PC-3 (cell line): ENCODE data around the gene BCCIP.

ENCODE experiments used
- CTCF ChIP-seq: fragments of 300-600 bp; sonication (generic); conservative IDR thresholded peaks from 2 replicates; pipeline ENCODE4 v1.5.1; 2017; ENCODE audit warnings: antibody characterized with exemption, low read depth, mild to moderate bottlenecking, low read length
- EZH2 ChIP-seq: fragments of 300-600 bp; sonication (generic); IDR thresholded peaks from one replicate; pipeline ENCODE4 v1.6.1; 2017; ENCODE audit warnings: antibody characterized with exemption, mild to moderate bottlenecking, low read length; ENCODE audit not compliant: unreplicated experiment
- EZH2phosphoT487 ChIP-seq: fragments of 300-600 bp; sonication (generic); IDR thresholded peaks from 2 replicates; pipeline ENCODE4 v1.6.1; 2018; ENCODE audit warnings: mild to moderate bottlenecking, antibody characterized with exemption, low read length, borderline replicate concordance

- no peak for TF ChIP-seq CTCF
- no peak for TF ChIP-seq EZH2
- no peak for TF ChIP-seq EZH2phosphoT487
Measured at GRCh38 chr10:125866421-125867029, 43.2 kb downstream of the BCCIP start.
